Endothelial cell of umbilical vein (primary cell): ENCODE data around the gene PAQR6. TPM values are rescaled to one million over a fixed set of nuclear protein-coding genes. Genes with fewer than 3 reads are reported as not detected.

Experiments
- BruUV-seq: library from RNA; stranded (reverse); fragments of 400-500 nt; replicated peaks from 2 replicates; lab custom pipeline; 2021; lab: Mats Ljungman, UMichigan
- CTCF ChIA-PET: fragments of 300-600, 350-600 bp; sonication (Branson Sonifier 250); formaldehyde crosslinking; loops from one replicate; lab custom pipeline; 2021; ENCODE audit warnings: antibody characterized with exemption, inconsistent platforms; lab: Charles Lee
- POLR2A ChIA-PET: fragments of 300-600, 350-600 bp; sonication (Branson Sonifier 250); formaldehyde crosslinking; loops from one replicate; lab custom pipeline; 2021; ENCODE audit warnings: antibody characterized with exemption, inconsistent platforms; lab: Charles Lee
- DNase-seq: peaks from one replicate; pipeline ENCODE4 v3.0.0-alpha.2; 2011; ENCODE audit warnings: low read depth, low spot score
- FAIRE-seq: peaks from 2 replicates; lab custom pipeline; 2011; peaks lifted over from hg19 to GRCh38; lab: Jason Lieb, UNC
- H2AFZ ChIP-seq: 2 replicates; pipeline ENCODE4 v1.6.0; 2012; ENCODE audit warnings: low read depth, low read length, control low read depth, inconsistent platforms
- H3K27ac ChIP-seq: 2 replicates; pipeline ENCODE4 v1.5.1; 2011; ENCODE audit warnings: low read depth, mild to moderate bottlenecking, control low read depth, low read length, moderate library complexity; ENCODE audit not compliant: insufficient read depth
- H3K27me3 ChIP-seq, 2 experiments: 2 replicates each; pipeline versions ENCODE4 v1.6.0 to v1.6.1; 2011; ENCODE audit warnings: low read length in 2 of 2, mixed read lengths in 1 of 2; ENCODE audit not compliant: control insufficient read depth in 2 of 2, insufficient read depth in 2 of 2
- H3K36me3 ChIP-seq, 2 experiments: 2 replicates in 1 of 2; 3 replicates in 1 of 2; pipeline ENCODE4 v1.5.1; 2011; ENCODE audit warnings: low read length in 2 of 2, mild to moderate bottlenecking in 1 of 2, moderate library complexity in 1 of 2; ENCODE audit not compliant: control insufficient read depth in 2 of 2, insufficient read depth in 2 of 2; ENCODE audit errors: extremely low read depth in 1 of 2
- H3K4me1 ChIP-seq: 3 replicates; pipeline ENCODE4 v1.5.1; 2011; ENCODE audit warnings: mild to moderate bottlenecking, low read length; ENCODE audit not compliant: control insufficient read depth, insufficient read depth; ENCODE audit errors: extremely low read depth
- H3K4me2 ChIP-seq: 2 replicates; pipeline ENCODE4 v1.6.1; 2011; ENCODE audit warnings: low read length, control low read depth, mixed read lengths; ENCODE audit not compliant: insufficient read depth
- H3K4me3 ChIP-seq, 3 experiments: fragments of 200-600 bp in 1 of 3; sonication (generic), shearing (Covaris generic) in 1 of 3; replicated peaks in 1 of 3; 2 replicates each; pipeline ENCODE4 v1.5.1; 2011 to 2016; ENCODE audit warnings: control low read depth in 3 of 3, low read length in 3 of 3, mild to moderate bottlenecking in 2 of 3, inconsistent platforms in 1 of 3, low read depth in 1 of 3, moderate library complexity in 1 of 3; ENCODE audit not compliant: insufficient read depth in 1 of 3
- H3K79me2 ChIP-seq: 2 replicates; pipeline ENCODE4 v1.6.0; 2012; ENCODE audit warnings: low read length, inconsistent platforms; ENCODE audit not compliant: control insufficient read depth, insufficient read depth
- H3K9ac ChIP-seq: replicated peaks from 2 replicates; pipeline ENCODE3; 2011; ENCODE audit warnings: low read length, control low read depth; ENCODE audit not compliant: insufficient read depth; ENCODE audit errors: extremely low read depth
- H3K9me1 ChIP-seq: replicated peaks from 3 replicates; pipeline ENCODE4 v1.6.0; 2011; ENCODE audit warnings: mild to moderate bottlenecking, low read length; ENCODE audit not compliant: control insufficient read depth, insufficient read depth; ENCODE audit errors: extremely low read depth
- H3K9me3 ChIP-seq: replicated peaks from 2 replicates; pipeline ENCODE4 v1.5.1; 2012; ENCODE audit warnings: low read length, inconsistent platforms; ENCODE audit not compliant: control insufficient read depth, insufficient read depth
- H4K20me1 ChIP-seq: replicated peaks from 2 replicates; pipeline ENCODE3; 2011; ENCODE audit warnings: mild to moderate bottlenecking, low read length; ENCODE audit not compliant: control insufficient read depth, insufficient read depth; ENCODE audit errors: extremely low read depth
- EZH2 ChIP-seq: IDR thresholded peaks from 2 replicates; pipeline ENCODE4 v1.6.1; 2012; ENCODE audit warnings: borderline replicate concordance, low read depth, mild to moderate bottlenecking, moderate library complexity, low read length, inconsistent platforms; ENCODE audit not compliant: severe bottlenecking
- FOS ChIP-seq: IDR thresholded peaks from 2 replicates; pipeline ENCODE4 v1.6.1; 2011; ENCODE audit warnings: mild to moderate bottlenecking, low read length, moderate library complexity, borderline replicate concordance; ENCODE audit not compliant: insufficient read depth
- GATA2 ChIP-seq: IDR thresholded peaks from 2 replicates; pipeline ENCODE4 v1.7.0; 2011; ENCODE audit warnings: low read depth, mild to moderate bottlenecking, moderate library complexity, mixed read lengths, low read length; ENCODE audit not compliant: insufficient read length, insufficient read depth
- MYC ChIP-seq: IDR thresholded peaks from one replicate; pipeline ENCODE4 v1.6.1; 2011; ENCODE audit warnings: mild to moderate bottlenecking, low read depth, low read length
- POLR2A ChIP-seq: IDR thresholded peaks from 2 replicates; pipeline ENCODE4 v1.6.1; 2012; ENCODE audit warnings: low read depth, mild to moderate bottlenecking, control low read depth, low read length
- POLR2AphosphoS5 ChIP-seq: IDR thresholded peaks from 2 replicates; pipeline ENCODE4 v1.6.1; 2012; ENCODE audit warnings: low read depth, mild to moderate bottlenecking, control low read depth, low read length, moderate library complexity; ENCODE audit not compliant: insufficient read depth
- dilution Hi-C: fragments of 300-500 bp; cut with MboI; formaldehyde crosslinking; loops from one replicate; pipeline ENCODE4 v1.15.0; 2019; ENCODE audit warnings: low sequenced_read_pairs; ENCODE audit not compliant: extremely low pct_ligation_motif_present
- intact Hi-C: fragments of 100-400 bp; cut with micrococcal nuclease; formaldehyde crosslinking; loops from one replicate; pipeline ENCODE4 v1.10.0; 2022
- polyA plus RNA-seq, 4 experiments: library from polyadenylated mRNA; depleted of rRNA in 3 of 4; stranded (reverse) in 3 of 4; unstranded in 1 of 4; fragments of >200 nt; gene quantifications; 2 replicates each; pipeline versions ENCODE4 v1.2.1 to v1.2.3, GENCODE V29; 2011 to 2012; ENCODE audit warnings: missing spikeins in 1 of 4
- total RNA-seq: library from RNA; stranded (reverse); gene quantifications from 2 replicates; pipeline ENCODE4 v1.2.3, GENCODE V29; 2021
- TF ChIP-seq, protein P1 (sequence below): IDR thresholded peaks from 2 replicates; pipeline ENCODE4 v1.6.1; 2011; ENCODE audit not compliant: insufficient read depth, insufficient read length
- TF ChIP-seq, protein P2 (sequence below), 2 donors: IDR thresholded peaks; 1 replicate in 1 of 2; 2 replicates in 1 of 2; pipeline ENCODE4 v1.5.1; 2011; ENCODE audit warnings: low read length in 2 of 2, mild to moderate bottlenecking in 2 of 2, moderate library complexity in 2 of 2, control low read depth in 1 of 2, inconsistent platforms in 1 of 2, low read depth in 1 of 2; ENCODE audit not compliant: insufficient read depth in 1 of 2; ENCODE audit errors: extremely low read depth in 1 of 2

PAQR6 gene
- total and polyA plus RNA-seq, 2 donors (not counting 3 experiments of a cell fraction or from before 2014, with no cell fraction given) = 1.6 to 2.2 TPM

GRCh38 chr1:156213644-156213966 lies 34.3 kb downstream of the PAQR6 start:
- Histone ChIP-seq H3K4me1 (peaks cover 21% of the 10 kb centered on the region), H3K9me1 (no peaks in the 10 kb centered on the region), H3K9ac (peak overlapping the region; percentile 99), H3K27ac (peak overlapping the region; percentile 97), H3K4me2 (peak overlapping the region; percentile 89), H2AFZ (no peak overlapping the region), H3K4me3 (peak overlapping the region; percentile 44 to 80 (median 79)), H3K36me3 (peaks cover 0 to 9% of the 10 kb centered on the region in 2 experiments), H4K20me1 (no peaks in the 10 kb centered on the region), H3K79me2 (peaks cover 6% of the 10 kb centered on the region), H3K27me3 (no peaks in the 10 kb centered on the region), H3K9me3 (no peaks in the 10 kb centered on the region)
- CTCF ChIA-PET = interaction anchor here (1.0 to 4.6 kb wide), 10 partner anchors 10 to 172 kb away, joined by 3 to 43 read pairs (median 4); partner anchors contain the start of genes SLC25A44 and SMG5
- no peak for DNase-seq
- POLR2A ChIA-PET = interaction anchor here (1.1 to 1.6 kb wide), 5 partner anchors 12 to 91 kb away, joined by 3 to 10 read pairs (median 7); partner anchors contain the start of gene SLC25A44
- BruUV-seq = no TSS peak
- FAIRE-seq = no peak
- TF ChIP-seq, protein P1, sequence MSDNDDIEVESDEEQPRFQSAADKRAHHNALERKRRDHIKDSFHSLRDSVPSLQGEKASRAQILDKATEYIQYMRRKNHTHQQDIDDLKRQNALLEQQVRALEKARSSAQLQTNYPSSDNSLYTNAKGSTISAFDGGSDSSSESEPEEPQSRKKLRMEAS = no peak
- TF ChIP-seq, protein P2, sequence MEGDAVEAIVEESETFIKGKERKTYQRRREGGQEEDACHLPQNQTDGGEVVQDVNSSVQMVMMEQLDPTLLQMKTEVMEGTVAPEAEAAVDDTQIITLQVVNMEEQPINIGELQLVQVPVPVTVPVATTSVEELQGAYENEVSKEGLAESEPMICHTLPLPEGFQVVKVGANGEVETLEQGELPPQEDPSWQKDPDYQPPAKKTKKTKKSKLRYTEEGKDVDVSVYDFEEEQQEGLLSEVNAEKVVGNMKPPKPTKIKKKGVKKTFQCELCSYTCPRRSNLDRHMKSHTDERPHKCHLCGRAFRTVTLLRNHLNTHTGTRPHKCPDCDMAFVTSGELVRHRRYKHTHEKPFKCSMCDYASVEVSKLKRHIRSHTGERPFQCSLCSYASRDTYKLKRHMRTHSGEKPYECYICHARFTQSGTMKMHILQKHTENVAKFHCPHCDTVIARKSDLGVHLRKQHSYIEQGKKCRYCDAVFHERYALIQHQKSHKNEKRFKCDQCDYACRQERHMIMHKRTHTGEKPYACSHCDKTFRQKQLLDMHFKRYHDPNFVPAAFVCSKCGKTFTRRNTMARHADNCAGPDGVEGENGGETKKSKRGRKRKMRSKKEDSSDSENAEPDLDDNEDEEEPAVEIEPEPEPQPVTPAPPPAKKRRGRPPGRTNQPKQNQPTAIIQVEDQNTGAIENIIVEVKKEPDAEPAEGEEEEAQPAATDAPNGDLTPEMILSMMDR (IDR thresholded peaks at IDR 0.05; ENCODE audit: extremely low read depth in 1 of 2, insufficient read depth in 1 of 2, low read depth in 1 of 2, low read length in 2 of 2) = no peak
- TF ChIP-seq GATA2 (no peak), FOS (no peak), POLR2AphosphoS5 (no peak), POLR2A (no peak), MYC (no peak), EZH2 (no peak)
- dilution Hi-C loops = no loop called here
- intact Hi-C loops = loop anchor here (1.0 to 5.0 kb wide), 4 partner anchors 20 to 111 kb away; no protein-coding TSS in a partner anchor
